Fibroblast of lung (primary cell): Measurements from ENCODE around the gene RFXANK. TPM values are rescaled to one million over a fixed set of nuclear protein-coding genes. Genes with fewer than 3 reads are reported as not detected.

Experiments used
- DNase-seq, 2 donors: peaks; one replicate each; pipeline versions ENCODE4 v3.0.0 to v3.0.0-alpha.2; 2010; ENCODE audit warnings: low read depth in 2 of 2
- H2AFZ ChIP-seq: 2 replicates; pipeline ENCODE4 v1.5.1; 2012; ENCODE audit warnings: low read length, control low read depth, inconsistent platforms
- H3K27ac ChIP-seq: 2 replicates; pipeline ENCODE4 v1.5.1; 2011; ENCODE audit warnings: low read length, control low read depth; ENCODE audit not compliant: insufficient read depth
- H3K27me3 ChIP-seq: 2 replicates; pipeline ENCODE4 v1.5.1; 2011; ENCODE audit warnings: mild to moderate bottlenecking, low read length; ENCODE audit not compliant: control insufficient read depth, insufficient read depth
- H3K36me3 ChIP-seq: 2 replicates; pipeline ENCODE4 v1.5.1; 2011; ENCODE audit warnings: low read length; ENCODE audit not compliant: control insufficient read depth, insufficient read depth
- H3K4me1 ChIP-seq: 2 replicates; pipeline ENCODE4 v1.5.1; 2011; ENCODE audit warnings: low read length; ENCODE audit not compliant: control insufficient read depth, insufficient read depth; ENCODE audit errors: extremely low read depth
- H3K4me2 ChIP-seq: 2 replicates; pipeline ENCODE4 v1.5.1; 2011; ENCODE audit warnings: low read length, control low read depth; ENCODE audit not compliant: insufficient read depth; ENCODE audit errors: extremely low read depth
- H3K4me3 ChIP-seq, 4 experiments: fragments of 200-600 bp in 1 of 4; sonication (generic) in 1 of 4; replicated peaks in 1 of 4; 2 replicates each; pipeline ENCODE4 v1.5.1; 2011 to 2016; ENCODE audit warnings: low read length in 4 of 4, low read depth in 3 of 4, mild to moderate bottlenecking in 3 of 4, control low read depth in 2 of 4, inconsistent platforms in 1 of 4, mixed read lengths in 1 of 4; ENCODE audit not compliant: insufficient read depth in 1 of 4; ENCODE audit errors: control extremely low read depth in 1 of 4
- H3K79me2 ChIP-seq: 2 replicates; pipeline ENCODE4 v1.5.1; 2012; ENCODE audit warnings: mild to moderate bottlenecking, low read length, inconsistent platforms; ENCODE audit not compliant: control insufficient read depth, insufficient read depth
- H3K9ac ChIP-seq: 2 replicates; pipeline ENCODE4 v1.5.1; 2011; ENCODE audit warnings: mild to moderate bottlenecking, low read length, control low read depth; ENCODE audit not compliant: insufficient read depth
- H3K9me3 ChIP-seq: 2 replicates; pipeline ENCODE4 v1.5.1; 2012; ENCODE audit warnings: low read depth, low read length; ENCODE audit not compliant: control insufficient read depth, insufficient read depth
- H4K20me1 ChIP-seq: 2 replicates; pipeline ENCODE4 v1.5.1; 2011; ENCODE audit warnings: low read length; ENCODE audit not compliant: control insufficient read depth, insufficient read depth; ENCODE audit errors: extremely low read depth
- EZH2 ChIP-seq: IDR thresholded peaks from 2 replicates; pipeline ENCODE4 v1.5.1; 2012; ENCODE audit warnings: low read length, control low read depth, mild to moderate bottlenecking; ENCODE audit errors: missing control alignments
- polyA plus RNA-seq, 2 donors: library from polyadenylated mRNA; depleted of rRNA in 1 of 2; stranded (reverse) in 1 of 2; unstranded in 1 of 2; fragments of >200 nt; gene quantifications; 2 replicates each; pipeline ENCODE4 v1.2.1, GENCODE V29; 2011 to 2012; ENCODE audit warnings: missing spikeins in 1 of 2
- total RNA-seq: library from RNA; depleted of rRNA; stranded (reverse); fragments of >200 nt; gene quantifications from 2 replicates; pipeline ENCODE4 v1.2.1, GENCODE V29; 2014
- TF ChIP-seq, protein P1 (sequence below), 2 donors: IDR thresholded peaks in 1 of 2; conservative IDR thresholded peaks in 1 of 2; 1 replicate in 1 of 2; 2 replicates in 1 of 2; pipeline ENCODE4 v1.5.1; 2011 to 2012; ENCODE audit warnings: low read length in 2 of 2, control low read depth in 1 of 2, inconsistent platforms in 1 of 2, low read depth in 1 of 2, mild to moderate bottlenecking in 1 of 2

Gene RFXANK
- total and polyA plus RNA-seq, 2 donors (not counting 1 experiment from before 2014, with no cell fraction given) = 31.9 to 65.2 TPM

DNA sequence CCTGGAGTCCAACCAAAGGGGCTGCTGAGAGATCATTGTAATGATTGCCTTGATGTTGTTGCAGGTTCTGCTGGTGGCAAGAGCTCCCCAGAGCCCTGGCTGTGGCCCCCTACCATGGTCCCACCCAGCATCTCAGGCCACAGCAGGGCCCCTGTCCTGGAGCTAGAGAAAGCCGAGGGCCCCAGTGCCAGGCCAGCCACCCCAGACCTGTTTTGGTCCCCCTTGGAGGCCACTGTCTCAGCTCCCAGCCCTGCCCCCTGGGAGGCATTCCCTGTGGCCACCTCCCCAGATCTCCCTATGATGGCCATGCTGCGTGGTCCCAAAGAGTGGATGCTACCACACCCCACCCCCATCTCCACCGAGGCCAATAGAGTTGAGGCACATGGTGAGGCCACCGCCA, 35.2 kb downstream of the RFXANK start:
- H3K9me3 ChIP-seq = no peaks in the 10 kb centered on the region
- no peak overlapping the region for H3K4me2 ChIP-seq
- no peak overlapping the region for H2AFZ ChIP-seq
- no peaks in the 10 kb centered on the region for H4K20me1 ChIP-seq
- H3K9ac ChIP-seq = no peak overlapping the region
- H3K36me3 ChIP-seq = no peaks in the 10 kb centered on the region
- H3K27ac ChIP-seq = no peak overlapping the region
- H3K79me2 ChIP-seq = no peaks in the 10 kb centered on the region
- H3K27me3 ChIP-seq = peaks cover 11% of the 10 kb centered on the region
- no peak overlapping the region for H3K4me3 ChIP-seq
- H3K4me1 ChIP-seq = no peaks in the 10 kb centered on the region
- TF ChIP-seq, protein P1, sequence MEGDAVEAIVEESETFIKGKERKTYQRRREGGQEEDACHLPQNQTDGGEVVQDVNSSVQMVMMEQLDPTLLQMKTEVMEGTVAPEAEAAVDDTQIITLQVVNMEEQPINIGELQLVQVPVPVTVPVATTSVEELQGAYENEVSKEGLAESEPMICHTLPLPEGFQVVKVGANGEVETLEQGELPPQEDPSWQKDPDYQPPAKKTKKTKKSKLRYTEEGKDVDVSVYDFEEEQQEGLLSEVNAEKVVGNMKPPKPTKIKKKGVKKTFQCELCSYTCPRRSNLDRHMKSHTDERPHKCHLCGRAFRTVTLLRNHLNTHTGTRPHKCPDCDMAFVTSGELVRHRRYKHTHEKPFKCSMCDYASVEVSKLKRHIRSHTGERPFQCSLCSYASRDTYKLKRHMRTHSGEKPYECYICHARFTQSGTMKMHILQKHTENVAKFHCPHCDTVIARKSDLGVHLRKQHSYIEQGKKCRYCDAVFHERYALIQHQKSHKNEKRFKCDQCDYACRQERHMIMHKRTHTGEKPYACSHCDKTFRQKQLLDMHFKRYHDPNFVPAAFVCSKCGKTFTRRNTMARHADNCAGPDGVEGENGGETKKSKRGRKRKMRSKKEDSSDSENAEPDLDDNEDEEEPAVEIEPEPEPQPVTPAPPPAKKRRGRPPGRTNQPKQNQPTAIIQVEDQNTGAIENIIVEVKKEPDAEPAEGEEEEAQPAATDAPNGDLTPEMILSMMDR (conservative IDR thresholded peaks at IDR 0.05 in 1 of 2, IDR thresholded peaks at IDR 0.05 in 1 of 2; ENCODE audit: low read depth in 1 of 2, low read length in 2 of 2) = no peak
- TF ChIP-seq EZH2 = no peak
- no peak for DNase-seq

DNA sequence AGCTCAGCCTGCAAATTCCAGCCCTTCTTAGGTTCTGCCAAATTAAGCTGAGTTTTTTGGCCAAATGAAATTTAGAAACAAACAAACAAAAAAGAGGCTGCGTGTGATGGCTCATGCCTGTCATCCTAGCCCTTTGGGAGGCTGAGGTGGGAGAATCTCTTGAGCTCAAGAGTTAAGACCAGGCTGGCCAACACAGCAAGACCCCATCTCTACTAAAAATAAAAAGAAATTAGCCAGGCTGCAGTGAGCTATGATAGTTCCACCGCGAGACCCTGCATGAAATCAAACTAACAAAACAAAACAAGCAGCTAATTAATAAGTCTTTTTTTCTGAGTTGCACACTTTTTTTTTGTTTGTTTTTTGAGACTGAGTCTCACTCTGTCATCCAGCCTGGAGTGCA, 37.6 kb downstream of the RFXANK start:
- H3K4me1 ChIP-seq = no peaks in the 10 kb centered on the region
- no peak overlapping the region for H3K9ac ChIP-seq
- no peak overlapping the region for H2AFZ ChIP-seq
- DNase-seq = no peak
- H3K79me2 ChIP-seq = no peaks in the 10 kb centered on the region
- H3K4me3 ChIP-seq = no peak overlapping the region
- no peaks in the 10 kb centered on the region for H3K9me3 ChIP-seq
- no peaks in the 10 kb centered on the region for H3K36me3 ChIP-seq
- H4K20me1 ChIP-seq = no peaks in the 10 kb centered on the region
- H3K4me2 ChIP-seq = no peak overlapping the region
- H3K27ac ChIP-seq = no peak overlapping the region
- TF ChIP-seq EZH2 = no peak
- TF ChIP-seq, protein P1 (conservative IDR thresholded peaks at IDR 0.05 in 1 of 2, IDR thresholded peaks at IDR 0.05 in 1 of 2; ENCODE audit: low read depth in 1 of 2, low read length in 2 of 2) = no peak
- H3K27me3 ChIP-seq = peaks cover under 1% of the 10 kb centered on the region

DNA sequence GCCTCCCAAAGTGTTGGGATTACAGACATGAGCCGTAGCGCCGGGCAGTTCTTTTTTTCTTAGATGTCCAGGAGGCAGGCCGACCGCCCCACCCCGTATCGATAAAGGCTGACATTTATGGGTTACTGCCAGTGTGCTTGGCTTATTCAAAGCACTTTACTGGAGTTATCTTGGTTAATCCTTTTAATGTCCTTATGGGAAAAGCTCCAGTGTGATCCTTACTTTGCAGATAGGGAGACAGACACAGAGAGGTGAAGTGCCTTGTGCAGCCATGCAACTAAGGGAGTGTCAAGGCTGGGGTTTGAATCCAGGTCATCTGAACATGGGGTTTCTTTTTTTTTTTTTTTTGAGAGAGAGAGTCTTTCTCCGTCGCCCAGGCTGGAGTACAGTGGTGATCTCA, 38.9 kb downstream of the RFXANK start:
- no peak overlapping the region for H3K9ac ChIP-seq
- no peak overlapping the region for H3K27ac ChIP-seq
- H3K9me3 ChIP-seq = no peaks in the 10 kb centered on the region
- TF ChIP-seq EZH2 = no peak
- TF ChIP-seq, protein P1 (conservative IDR thresholded peaks at IDR 0.05 in 1 of 2, IDR thresholded peaks at IDR 0.05 in 1 of 2; ENCODE audit: low read depth in 1 of 2, low read length in 2 of 2) = no peak
- H2AFZ ChIP-seq = no peak overlapping the region
- H3K4me3 ChIP-seq = no peak overlapping the region
- H4K20me1 ChIP-seq = no peaks in the 10 kb centered on the region
- no peaks in the 10 kb centered on the region for H3K79me2 ChIP-seq
- H3K4me1 ChIP-seq = no peaks in the 10 kb centered on the region
- H3K4me2 ChIP-seq = no peak overlapping the region
- no peaks in the 10 kb centered on the region for H3K36me3 ChIP-seq
- no peak for DNase-seq
- H3K27me3 ChIP-seq = no peaks in the 10 kb centered on the region
